Lower leg skin (tissue), 3 donors: ENCODE data around the gene CSTF2.

Experiments used
- CTCF ChIP-seq, 3 donors: fragments of 450-650 bp; IDR thresholded peaks; one replicate each; pipeline ENCODE4 v1.5.1; 2016; ENCODE audit warnings: antibody characterized with exemption in 3 of 3, mild to moderate bottlenecking in 3 of 3, moderate library complexity in 2 of 3
- POLR2A ChIP-seq, 2 donors: fragments of 450-650 bp; IDR thresholded peaks; one replicate each; pipeline ENCODE4 v1.6.1; 2016 to 2017; ENCODE audit warnings: antibody characterized with exemption in 2 of 2, mild to moderate bottlenecking in 1 of 2, moderate library complexity in 1 of 2

DNA sequence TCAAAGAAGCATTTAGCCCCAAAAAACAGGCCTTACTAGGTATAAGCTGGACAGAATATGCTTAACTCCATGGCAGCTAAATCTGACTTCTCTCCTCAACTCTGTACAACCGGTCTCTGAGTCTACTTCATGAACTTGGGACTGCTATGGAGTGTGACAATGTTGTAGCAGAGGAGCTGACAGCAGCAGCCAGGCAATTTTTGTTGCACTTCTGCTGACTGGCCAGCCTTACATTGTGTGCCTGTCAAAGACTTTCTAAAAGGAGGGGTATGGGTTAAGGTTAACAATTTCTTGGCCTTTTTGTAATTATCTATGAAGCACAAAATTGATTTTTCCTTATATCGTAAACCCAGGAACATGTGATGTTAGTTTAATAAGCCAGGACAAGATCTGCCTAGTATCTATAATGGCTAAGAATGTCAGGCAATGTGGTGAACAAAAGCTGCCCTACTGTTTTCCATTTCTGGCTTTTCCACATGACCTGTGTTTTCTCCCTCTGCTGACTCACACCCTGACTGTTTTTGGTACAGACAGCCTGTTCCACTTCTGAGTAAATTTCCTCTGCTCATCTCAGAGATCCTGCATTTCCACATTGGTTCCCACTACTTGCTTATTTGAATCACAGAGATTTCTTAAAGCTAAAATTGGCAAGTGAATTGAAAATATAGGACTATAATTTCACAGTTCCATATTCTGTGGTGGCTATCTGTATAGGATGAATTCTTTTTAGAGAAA is 44.6 kb downstream of the CSTF2 start:
- TF ChIP-seq CTCF (IDR thresholded peaks at IDR 0.05): no peak
- TF ChIP-seq POLR2A (IDR thresholded peaks at IDR 0.05): no peak
